Bronchial epithelial cell (primary cell): Measurements from ENCODE around the gene TMEM108. TPM values are rescaled to one million over a fixed set of nuclear protein-coding genes. Genes with fewer than 3 reads are reported as not detected.

Experiments used
- DNase-seq: peaks from one replicate; pipeline ENCODE4 v3.0.0-alpha.2; 2010; ENCODE audit warnings: low read depth
- FAIRE-seq: peaks from 2 replicates; lab custom pipeline; 2011; peaks lifted over from hg19 to GRCh38; lab: Jason Lieb, UNC
- H3K27me3 ChIP-seq: 2 replicates; pipeline ENCODE4 v1.5.1; 2011; ENCODE audit warnings: low read length; ENCODE audit not compliant: control insufficient read depth, insufficient read depth
- H3K36me3 ChIP-seq: 2 replicates; pipeline ENCODE4 v1.5.1; 2011; ENCODE audit warnings: low read length; ENCODE audit not compliant: control insufficient read depth, insufficient read depth
- H3K4me3 ChIP-seq: 2 replicates; pipeline ENCODE4 v1.5.1; 2011; ENCODE audit warnings: mild to moderate bottlenecking, low read depth, low read length, control low read depth
- CTCF ChIP-seq: IDR thresholded peaks from 2 replicates; pipeline ENCODE4 v1.5.1; 2011; ENCODE audit warnings: mild to moderate bottlenecking, moderate library complexity, low read length, control low read depth, inconsistent platforms; ENCODE audit not compliant: insufficient read depth, severe bottlenecking
- total RNA-seq: library from RNA; depleted of rRNA; stranded (reverse); fragments of >200 nt; gene quantifications from 2 replicates; pipeline ENCODE4 v1.2.1, GENCODE V29; 2014

The TMEM108 gene
- total RNA-seq, 1 donor from 2014 or later: not detected

- no peak for TF ChIP-seq CTCF
- FAIRE-seq (no peak), DNase-seq (no peak)
- H3K36me3 ChIP-seq: no peaks in the 10 kb centered on the region
- H3K27me3 ChIP-seq: peaks cover 33% of the 10 kb centered on the region
- no peak overlapping the region for H3K4me3 ChIP-seq
These were observed 755 bp upstream of the TMEM108 start for GRCh38 chr3:133037436-133037835.

GRCh38 chr3:133038731-133039375, 662 bp downstream of the TMEM108 start:
- FAIRE-seq (no peak), DNase-seq (no peak)
- TF ChIP-seq CTCF: no peak
- Histone ChIP-seq H3K27me3 (peaks cover 33% of the 10 kb centered on the region), H3K36me3 (no peaks in the 10 kb centered on the region), H3K4me3 (peak overlapping the region; percentile 37)

GRCh38 chr3:133040696-133041523, 2.7 kb downstream of the TMEM108 start:
- FAIRE-seq (no peak), DNase-seq (peak; percentile 55)
- Histone ChIP-seq H3K27me3 (peaks cover 31% of the 10 kb centered on the region), H3K4me3 (no peak overlapping the region), H3K36me3 (no peaks in the 10 kb centered on the region)
- peak; percentile 74 for TF ChIP-seq CTCF

GRCh38 chr3:133041524-133041829, 3.3 kb downstream of the TMEM108 start:
- DNase-seq (no peak), FAIRE-seq (no peak)
- Histone ChIP-seq H3K27me3 (peaks cover 31% of the 10 kb centered on the region), H3K36me3 (no peaks in the 10 kb centered on the region), H3K4me3 (no peak overlapping the region)
- TF ChIP-seq CTCF: no peak

- no peak for FAIRE-seq
- no peaks in the 10 kb centered on the region for H3K36me3 ChIP-seq
- no peak for DNase-seq
- peaks cover 24% of the 10 kb centered on the region for H3K27me3 ChIP-seq
- no peak for TF ChIP-seq CTCF
- no peak overlapping the region for H3K4me3 ChIP-seq
These were observed 4.6 kb downstream of the TMEM108 start for GRCh38 chr3:133042778-133043177.

- no peak overlapping the region for H3K4me3 ChIP-seq
- no peak for TF ChIP-seq CTCF
- FAIRE-seq (no peak), DNase-seq (no peak)
- H3K36me3 ChIP-seq: no peaks in the 10 kb centered on the region
- no peaks in the 10 kb centered on the region for H3K27me3 ChIP-seq
These were observed 9.8 kb downstream of the TMEM108 start for GRCh38 chr3:133047980-133048379.
